Cardiac fibroblast (primary cell): ENCODE measurements around the gene DLX1.
A peak's percentile ranks its signal among the peaks of the same experiment; 100 is the strongest.

Experiments used
- DNase-seq, 2 donors: peaks; one replicate each; pipeline versions ENCODE4 v3.0.0 to v3.0.0-alpha.2; 2010; ENCODE audit warnings: low read depth in 2 of 2
- H3K4me3 ChIP-seq, 2 donors: replicated peaks in 1 of 2; 1 replicate in 1 of 2; 2 replicates in 1 of 2; pipeline ENCODE4 v1.5.1; 2011; ENCODE audit warnings: low read depth in 2 of 2, low read length in 2 of 2, mild to moderate bottlenecking in 2 of 2, moderate library complexity in 1 of 2
- CTCF ChIP-seq: IDR thresholded peaks from one replicate; pipeline ENCODE4 v1.5.1; 2011; ENCODE audit warnings: low read depth, mild to moderate bottlenecking, low read length, inconsistent platforms

DLX1 gene

DNA sequence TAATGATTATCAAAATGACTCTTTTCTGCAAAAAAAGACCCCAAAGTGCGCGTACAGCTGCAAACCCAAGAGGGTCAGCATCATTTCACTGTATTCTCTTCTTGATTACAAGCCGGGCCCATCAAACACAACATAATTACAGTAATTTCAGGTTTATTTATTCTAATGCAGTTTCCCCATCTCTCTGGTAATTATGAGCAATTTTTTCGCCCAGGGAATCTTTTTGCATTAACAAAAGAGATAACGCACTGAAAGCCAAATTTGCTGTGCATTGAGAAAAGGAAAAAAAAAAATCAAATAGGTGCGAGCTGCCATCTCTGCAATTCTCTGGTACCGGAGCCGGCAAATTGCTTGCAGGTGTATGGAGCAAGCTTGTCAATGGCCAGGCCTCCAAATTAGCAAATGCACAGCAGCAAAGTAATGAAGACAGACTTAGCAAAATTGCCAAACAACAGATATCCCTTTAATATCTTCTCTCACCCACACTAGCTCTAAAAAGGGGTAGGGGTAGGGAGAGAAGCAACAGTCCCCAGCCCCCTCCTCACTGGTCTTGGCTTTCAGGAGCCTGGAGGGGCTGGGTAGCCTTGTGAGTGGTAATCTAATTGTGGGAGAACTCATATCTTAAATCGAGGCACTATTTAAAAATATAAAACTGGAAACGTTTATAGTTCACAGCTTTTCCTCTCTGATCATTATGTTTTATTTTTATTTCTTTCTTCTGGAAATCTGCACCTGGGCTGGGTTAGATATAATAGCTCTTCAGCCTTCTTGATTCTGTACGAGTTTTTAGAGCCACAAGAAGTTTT is 6.7 kb downstream of the DLX1 start:
- no peak for DNase-seq
- H3K4me3 ChIP-seq = no peak overlapping the region
- TF ChIP-seq CTCF = no peak

- no peak for TF ChIP-seq CTCF
- no peak overlapping the region for H3K4me3 ChIP-seq
- DNase-seq = no peak
These were observed 7.6 kb downstream of the DLX1 start for GRCh38 chr2:172092716-172093415.

DNA sequence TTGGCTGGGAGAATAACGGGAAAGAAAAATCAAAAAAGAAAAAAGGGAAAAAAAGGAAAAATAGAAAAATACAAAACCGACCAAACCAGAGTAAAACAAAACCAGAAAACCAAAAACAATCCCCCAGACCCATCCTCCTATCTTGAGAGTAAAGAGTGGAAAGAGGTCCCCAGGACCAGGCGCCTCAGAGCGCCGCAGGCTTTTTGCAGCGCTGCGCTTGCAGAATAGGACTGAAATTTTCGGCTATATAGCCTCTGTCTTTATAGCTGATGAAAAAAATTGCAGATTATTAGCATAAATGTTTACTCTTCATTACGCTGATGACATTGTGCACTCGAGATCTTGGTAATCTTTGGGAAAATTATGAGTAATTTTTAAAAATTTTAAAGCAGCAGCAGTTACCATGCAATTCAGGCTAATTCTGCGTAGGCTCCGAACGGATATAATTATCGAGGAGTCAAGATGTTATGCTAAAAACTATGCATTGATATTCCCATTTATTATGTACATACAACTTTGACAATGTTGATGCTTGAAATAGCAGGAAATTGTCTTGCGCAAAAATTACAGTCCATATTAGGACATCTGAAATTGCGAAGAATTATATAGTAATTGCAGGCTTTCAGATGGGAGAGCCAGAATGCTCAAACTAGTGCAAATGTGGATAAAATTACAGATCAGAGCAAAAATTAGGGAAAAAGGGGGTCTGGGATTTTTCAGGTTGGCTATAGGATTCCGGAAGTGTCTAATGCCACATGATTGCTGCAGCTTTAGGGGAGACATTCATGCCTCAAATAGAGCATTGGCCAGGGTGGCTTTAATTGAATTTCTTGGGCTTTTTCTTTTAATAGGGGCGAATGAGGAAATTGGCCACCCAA is 8.3 kb downstream of the DLX1 start:
- H3K4me3 ChIP-seq = no peak overlapping the region
- no peak for DNase-seq
- TF ChIP-seq CTCF = no peak

- TF ChIP-seq CTCF = no peak
- peak in 1 of 2 donors; percentile 37 for DNase-seq
These were observed 9.2 kb downstream of the DLX1 start for GRCh38 chr2:172094294-172095145.

DNA sequence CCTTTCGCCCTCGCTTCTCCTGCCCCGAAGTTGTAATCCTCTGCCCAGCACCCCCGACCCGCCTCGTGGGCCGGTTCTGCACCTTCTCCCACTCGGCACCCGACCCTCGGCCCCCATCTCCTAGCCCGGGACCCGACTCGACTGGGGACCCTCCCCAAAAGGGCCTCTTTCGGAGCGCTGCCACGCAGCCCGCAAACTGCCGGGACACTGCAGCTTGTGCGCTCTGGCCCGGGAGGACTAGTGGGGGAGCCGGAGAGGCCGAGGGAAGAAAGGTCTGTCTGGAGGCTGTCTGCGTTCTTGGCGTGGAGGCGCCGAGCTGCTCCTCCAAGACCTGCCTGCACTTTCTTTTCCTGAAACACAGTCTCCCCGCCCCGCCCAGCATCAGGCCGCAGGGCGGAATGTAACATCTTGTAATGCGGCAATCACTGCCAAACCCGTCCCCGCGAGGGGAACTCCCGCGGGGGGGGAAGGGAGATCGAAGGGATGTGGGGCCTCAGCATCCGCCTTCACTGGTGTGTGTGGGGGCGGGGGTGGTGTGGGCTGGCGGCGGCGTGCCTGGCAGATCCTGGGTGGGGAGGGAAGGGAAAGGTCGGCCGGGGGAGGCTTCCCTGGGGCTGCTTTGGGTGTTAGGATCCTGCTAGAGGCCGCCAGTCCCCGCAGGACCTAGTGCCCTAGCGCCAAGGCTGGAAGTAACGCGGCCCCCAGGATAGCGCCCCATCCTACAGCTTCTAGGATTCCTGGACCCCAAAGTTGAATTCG is 10.0 kb downstream of the DLX1 start:
- peak; percentile 80 to 86 for DNase-seq
- peak overlapping the region; percentile 52 to 62 for H3K4me3 ChIP-seq
- TF ChIP-seq CTCF = no peak

More at GRCh38 chr2:172094294-172095145, 9.2 kb downstream of the DLX1 start:
- H3K4me3 ChIP-seq = peak overlapping the region; percentile 52 to 62
